ENCODE measurements around the gene RPS3. TPM values are rescaled to one million over a fixed set of nuclear protein-coding genes. Genes with fewer than 3 reads are reported as not detected.

RPS3 gene
- polyA plus RNA-seq, 1 of the 3 experiments (the other 2 are of a cell fraction): 4,540 TPM

DNA sequence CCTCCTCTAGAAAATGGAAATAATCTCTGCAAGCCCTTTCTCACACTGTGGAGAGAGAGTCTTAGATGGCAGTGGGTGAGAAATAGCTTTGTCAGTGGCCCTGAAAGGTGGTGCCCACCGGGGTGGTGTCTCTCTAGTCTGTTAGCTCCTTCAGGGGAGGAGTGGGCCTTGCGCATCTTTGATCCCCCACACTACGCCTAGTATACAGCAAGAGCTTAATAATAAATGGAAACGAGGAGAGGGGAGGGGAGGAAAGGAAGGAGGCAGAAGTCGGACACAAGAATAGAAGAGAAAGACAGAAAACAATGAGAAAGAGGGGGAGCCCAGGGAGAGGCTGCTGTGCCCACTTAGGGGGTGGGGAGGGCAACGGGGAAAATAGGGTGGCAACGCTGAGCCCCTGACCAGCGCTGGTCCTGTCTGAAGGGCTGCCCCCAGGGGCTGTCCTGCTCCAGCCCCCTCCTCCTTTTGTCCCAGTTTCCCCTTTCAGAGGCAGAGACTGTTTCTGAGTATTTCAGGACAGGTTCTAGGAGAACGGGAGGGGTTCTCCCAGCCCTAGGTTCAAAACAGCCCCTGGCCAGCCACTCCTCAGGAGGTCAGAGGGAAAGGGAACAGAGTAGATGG lies 49.1 kb upstream of the RPS3 start:
- no peak for DNase-seq
- Histone ChIP-seq H3K9me3 (no peaks in the 10 kb centered on the region), H3K9me2 (no peaks in the 10 kb centered on the region), H3K27ac (ENCODE audit: low read depth in 2 of 2, low read length in 1 of 2) (peak overlapping the region in 1 of 2 experiments; percentile 4; a peak in 1 of 4 replicates), H3F3A (replicated peaks; ENCODE audit: insufficient read depth) (peaks cover 17% of the 10 kb centered on the region), H3K4me3 (ENCODE audit: low read depth in 2 of 2, low read length in 1 of 2) (peak overlapping the region in 1 of 2 experiments; percentile 73; a peak in 1 of 4 replicates), H3K9ac (no peak overlapping the region), H3K4me2 (peak overlapping the region; percentile 94), H3K27me3 (ENCODE audit: insufficient read depth) (no peaks in the 10 kb centered on the region), H3K36me3 (replicated peaks in 1 of 2; ENCODE audit: control insufficient read depth in 1 of 2, insufficient read depth in 2 of 2, low read length in 1 of 2) (no peaks in the 10 kb centered on the region), H4K20me1 (ENCODE audit: insufficient read depth) (no peaks in the 10 kb centered on the region), H3K79me2 (ENCODE audit: insufficient read depth) (no peaks in the 10 kb centered on the region), H2AFZ (ENCODE audit: low read depth) (no peak overlapping the region), H3K4me1 (ENCODE audit: control insufficient read depth in 1 of 2, insufficient read depth in 2 of 2, low read depth in 1 of 2, low read length in 1 of 2) (peaks cover 25 to 55% of the 10 kb centered on the region in 2 experiments; a peak in 3 of 4 replicates)
- ChIA-PET CTCF (interaction anchor here (1.0 to 3.6 kb wide), 6 partner anchors 10 to 70 kb away, joined by 3 to 24 read pairs (median 6); no protein-coding TSS in a partner anchor), POLR2A (interaction anchor here (1.8 kb wide), 1 partner anchor 10 kb away, joined by 8 read pairs; no protein-coding TSS in a partner anchor)
- TF ChIP-seq CHD2 (IDR thresholded peaks at IDR 0.05; ENCODE audit: low read length, partially characterized antibody): no peak
- no peak for TF ChIP-seq FOXM1 (IDR thresholded peaks at IDR 0.05; ENCODE audit: low read depth)
- no peak for TF ChIP-seq MXI1 (IDR thresholded peaks at IDR 0.05; ENCODE audit: low read depth, low read length)
- no peak for TF ChIP-seq EP300 (IDR thresholded peaks at IDR 0.05; ENCODE audit: borderline replicate concordance in 1 of 2, low read depth in 1 of 2, low read length in 1 of 2)
- no peak for TF ChIP-seq JUND (IDR thresholded peaks at IDR 0.05)
- TF ChIP-seq TCF12 (IDR thresholded peaks at IDR 0.05): no peak
- no peak for TF ChIP-seq TAF1 (IDR thresholded peaks at IDR 0.05; ENCODE audit: borderline replicate concordance, low read depth, low read length)
- TF ChIP-seq, protein P1, sequence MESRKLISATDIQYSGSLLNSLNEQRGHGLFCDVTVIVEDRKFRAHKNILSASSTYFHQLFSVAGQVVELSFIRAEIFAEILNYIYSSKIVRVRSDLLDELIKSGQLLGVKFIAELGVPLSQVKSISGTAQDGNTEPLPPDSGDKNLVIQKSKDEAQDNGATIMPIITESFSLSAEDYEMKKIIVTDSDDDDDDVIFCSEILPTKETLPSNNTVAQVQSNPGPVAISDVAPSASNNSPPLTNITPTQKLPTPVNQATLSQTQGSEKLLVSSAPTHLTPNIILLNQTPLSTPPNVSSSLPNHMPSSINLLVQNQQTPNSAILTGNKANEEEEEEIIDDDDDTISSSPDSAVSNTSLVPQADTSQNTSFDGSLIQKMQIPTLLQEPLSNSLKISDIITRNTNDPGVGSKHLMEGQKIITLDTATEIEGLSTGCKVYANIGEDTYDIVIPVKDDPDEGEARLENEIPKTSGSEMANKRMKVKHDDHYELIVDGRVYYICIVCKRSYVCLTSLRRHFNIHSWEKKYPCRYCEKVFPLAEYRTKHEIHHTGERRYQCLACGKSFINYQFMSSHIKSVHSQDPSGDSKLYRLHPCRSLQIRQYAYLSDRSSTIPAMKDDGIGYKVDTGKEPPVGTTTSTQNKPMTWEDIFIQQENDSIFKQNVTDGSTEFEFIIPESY (IDR thresholded peaks at IDR 0.05; ENCODE audit: borderline replicate concordance, low read depth): no peak
- no peak for TF ChIP-seq NFIC (IDR thresholded peaks at IDR 0.05; ENCODE audit: borderline replicate concordance)
- TF ChIP-seq RFX5 (IDR thresholded peaks at IDR 0.05; ENCODE audit: low read length): no peak
- no peak for TF ChIP-seq PBX3 (IDR thresholded peaks at IDR 0.05)
- TF ChIP-seq POLR2AphosphoS5 (IDR thresholded peaks at IDR 0.05; ENCODE audit: low read depth, low read length): no peak
- no peak for TF ChIP-seq GABPA (IDR thresholded peaks at IDR 0.05; ENCODE audit: low read depth)
- TF ChIP-seq RAD21 (IDR thresholded peaks at IDR 0.05; ENCODE audit: low read length): no peak
- no peak for TF ChIP-seq RXRA (IDR thresholded peaks at IDR 0.05; ENCODE audit: borderline replicate concordance, low read depth)
- TF ChIP-seq ELF1 (IDR thresholded peaks at IDR 0.05): no peak
- no peak for TF ChIP-seq FOSL2 (IDR thresholded peaks at IDR 0.05; ENCODE audit: borderline replicate concordance, low read depth)
- WGBS (ENCODE audit: low lambda C conversion rate): 89% methylated on average over 9 of the region's 9 CpGs
